ENCODE measurements around the gene EEPD1. TPM values are rescaled to one million over a fixed set of nuclear protein-coding genes. Genes with fewer than 3 reads are reported as not detected.

Gene EEPD1
- total and polyA plus RNA-seq, 2 donors, result 9.7 to 18.4 TPM

- DNase-seq (ENCODE audit: extremely low spot score), result peak; percentile 88
- no peak overlapping the region for H3K27ac ChIP-seq (ENCODE audit: low read depth)
- peaks cover 1% of the 10 kb centered on the region for H3K4me1 ChIP-seq (ENCODE audit: insufficient read depth)
- H3K4me3 ChIP-seq (ENCODE audit: low read depth, low read length), result no peak overlapping the region
- no peaks in the 10 kb centered on the region for H3K36me3 ChIP-seq (ENCODE audit: insufficient read depth)
- WGBS, result 27% methylated on average over 7 of the region's 7 CpGs
These were observed 125.6 kb downstream of the EEPD1 start for GRCh38 chr7:36278620-36279172.

GRCh38 chr7:36279200-36279925 lies 126.3 kb downstream of the EEPD1 start:
- Histone ChIP-seq H3K4me3 (ENCODE audit: low read depth, low read length) (no peak overlapping the region), H3K4me1 (ENCODE audit: insufficient read depth) (peaks cover 1% of the 10 kb centered on the region), H3K27ac (ENCODE audit: low read depth) (no peak overlapping the region), H3K36me3 (ENCODE audit: insufficient read depth) (no peaks in the 10 kb centered on the region)
- DNase-seq (ENCODE audit: extremely low spot score), result no peak
- 87% methylated on average over 9 of the region's 9 CpGs for WGBS

GRCh38 chr7:36279926-36280315 lies 126.9 kb downstream of the EEPD1 start:
- H3K4me3 ChIP-seq (ENCODE audit: low read depth, low read length), result no peak overlapping the region
- peaks cover 1% of the 10 kb centered on the region for H3K4me1 ChIP-seq (ENCODE audit: insufficient read depth)
- H3K36me3 ChIP-seq (ENCODE audit: insufficient read depth), result no peaks in the 10 kb centered on the region
- no peak for DNase-seq (ENCODE audit: extremely low spot score)
- H3K27ac ChIP-seq (ENCODE audit: low read depth), result no peak overlapping the region
- 97% methylated on average over 9 of the region's 9 CpGs for WGBS

DNA sequence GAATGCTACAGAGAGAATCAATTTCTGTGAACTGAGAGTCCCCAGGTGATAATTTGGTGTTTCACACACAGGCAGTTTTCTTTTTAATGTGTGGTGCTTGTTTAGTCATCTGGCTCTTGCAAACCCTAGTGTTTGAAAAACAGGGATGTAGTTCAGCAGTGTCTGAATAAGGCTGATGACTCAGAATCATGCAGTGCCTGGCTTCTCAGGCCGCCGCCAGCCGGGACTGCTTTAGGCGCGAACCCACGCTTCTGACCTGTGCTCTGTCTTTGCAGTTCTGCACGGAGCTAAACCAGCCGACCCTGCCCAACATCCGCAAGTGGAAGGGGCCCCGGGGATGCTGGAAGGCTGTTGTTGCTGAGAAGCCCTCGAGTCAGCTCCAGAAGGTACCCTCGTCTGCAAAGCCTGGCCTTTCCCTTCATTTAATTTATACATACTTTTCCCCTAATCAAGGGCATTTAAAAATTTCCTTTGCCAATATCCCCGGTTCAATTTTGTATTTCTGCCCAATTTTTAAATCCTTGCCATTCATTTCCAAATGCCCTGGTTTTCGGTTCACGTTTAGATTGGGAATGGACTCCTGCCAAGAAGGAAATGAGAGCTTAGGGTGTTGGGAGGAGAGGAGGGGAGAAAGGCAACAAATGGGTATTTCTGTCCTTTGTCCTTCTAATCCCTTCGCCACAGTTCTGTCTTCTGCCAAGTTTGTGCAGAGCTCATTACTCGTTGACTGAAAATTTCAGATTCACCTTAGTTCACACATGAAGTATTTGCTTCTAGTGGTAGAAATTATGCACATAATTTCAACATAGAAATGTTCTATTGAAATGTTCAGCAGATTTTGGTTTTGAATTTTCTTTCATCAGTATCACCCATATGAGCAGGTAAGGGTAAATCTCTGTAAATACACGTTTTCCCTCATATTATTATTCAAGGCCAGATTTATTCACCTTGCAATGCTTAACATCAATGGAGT lies 128.1 kb downstream of the EEPD1 start:
- peak overlapping the region; percentile 53 for H3K27ac ChIP-seq (ENCODE audit: low read depth)
- H3K4me1 ChIP-seq (ENCODE audit: insufficient read depth), result peaks cover 1% of the 10 kb centered on the region
- 15% methylated on average over 18 of the region's 18 CpGs for WGBS
- H3K4me3 ChIP-seq (ENCODE audit: low read depth, low read length), result no peak overlapping the region
- DNase-seq (ENCODE audit: extremely low spot score), result no peak
- no peaks in the 10 kb centered on the region for H3K36me3 ChIP-seq (ENCODE audit: insufficient read depth)

DNA sequence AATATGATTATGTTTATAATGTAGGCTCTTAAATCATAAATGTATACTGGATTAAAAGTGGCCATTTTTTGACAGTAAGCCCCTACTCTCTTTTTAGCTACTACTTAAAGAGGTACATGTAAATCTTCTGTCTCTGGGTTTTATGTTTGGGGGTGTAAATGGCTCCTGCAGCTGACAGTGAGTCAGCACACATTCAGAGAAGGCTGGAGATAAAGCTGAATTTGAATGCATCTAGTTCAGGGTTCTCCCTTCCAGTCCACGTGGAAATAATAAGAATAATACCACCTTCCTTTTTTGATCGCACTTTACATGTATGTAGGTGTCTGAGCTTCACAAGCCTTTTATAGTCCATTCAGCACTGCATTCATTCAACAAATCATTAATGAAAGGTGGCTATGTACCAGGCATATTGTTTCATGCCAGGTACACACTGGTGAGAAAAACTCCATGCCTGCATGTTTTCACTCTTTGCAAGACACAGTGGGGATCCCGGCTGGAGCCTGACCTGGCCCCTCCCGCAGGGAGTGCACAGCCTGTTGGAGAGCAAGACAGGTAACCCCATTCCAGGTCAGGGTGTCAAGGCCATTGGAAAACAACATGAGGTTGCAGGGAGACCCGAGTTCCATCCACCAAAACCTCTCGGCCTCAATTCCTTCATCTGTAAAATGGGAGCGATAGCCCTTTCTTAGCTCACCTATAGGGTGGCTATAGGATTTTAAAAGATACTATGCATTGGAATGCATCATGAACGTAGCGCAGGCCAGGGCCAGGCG lies 129.1 kb downstream of the EEPD1 start:
- Histone ChIP-seq H3K27ac (ENCODE audit: low read depth) (no peak overlapping the region), H3K4me1 (ENCODE audit: insufficient read depth) (no peaks in the 10 kb centered on the region), H3K4me3 (ENCODE audit: low read depth, low read length) (no peak overlapping the region), H3K36me3 (ENCODE audit: insufficient read depth) (no peaks in the 10 kb centered on the region)
- DNase-seq (ENCODE audit: extremely low spot score), result no peak
- WGBS, result 90% methylated on average over 10 of the region's 10 CpGs

DNA sequence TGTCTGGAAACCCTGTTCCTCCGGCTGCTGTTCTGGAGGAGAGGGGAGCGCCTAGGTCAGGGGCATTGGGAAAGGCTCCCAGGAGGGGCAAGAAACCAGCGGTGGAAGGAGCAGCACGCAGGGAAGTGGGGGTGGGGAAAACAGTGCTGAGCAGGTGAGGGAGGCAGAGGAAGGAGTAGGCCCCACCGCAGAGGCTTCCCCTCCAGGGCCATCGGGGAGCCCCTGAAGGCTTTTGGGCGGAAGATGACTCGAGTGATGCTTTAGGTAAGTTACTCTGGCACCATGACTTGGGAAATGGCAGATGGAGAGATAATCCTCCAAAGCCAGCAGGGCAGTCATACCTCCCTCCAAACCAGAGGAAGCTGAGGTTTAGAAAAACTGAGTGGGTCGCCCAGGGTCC lies 130.1 kb downstream of the EEPD1 start:
- no peaks in the 10 kb centered on the region for H3K36me3 ChIP-seq (ENCODE audit: insufficient read depth)
- no peaks in the 10 kb centered on the region for H3K4me1 ChIP-seq (ENCODE audit: insufficient read depth)
- no peak overlapping the region for H3K27ac ChIP-seq (ENCODE audit: low read depth)
- no peak for DNase-seq (ENCODE audit: extremely low spot score)
- 91% methylated on average over 9 of the region's 9 CpGs for WGBS
- H3K4me3 ChIP-seq (ENCODE audit: low read depth, low read length), result no peak overlapping the region

DNA sequence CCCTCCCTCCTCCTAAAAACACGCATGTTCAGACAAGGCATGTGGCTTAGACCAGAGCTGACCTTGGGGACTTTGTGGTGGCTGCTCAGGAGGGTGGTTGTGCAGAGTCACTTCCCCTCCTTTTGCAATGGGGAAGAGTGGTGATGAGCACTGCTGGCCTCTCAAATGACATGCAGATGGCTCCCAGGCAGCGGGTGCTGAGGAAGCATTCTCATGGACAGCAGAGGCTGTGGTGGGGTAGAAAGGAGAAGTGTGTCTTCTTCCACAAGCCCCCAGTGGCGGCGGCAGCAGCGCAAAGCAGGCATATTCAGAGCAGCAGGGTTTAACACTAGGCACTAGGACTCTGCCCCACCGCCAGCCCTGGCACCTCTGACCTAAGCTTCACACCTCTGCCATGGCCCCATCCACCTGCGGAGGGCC lies 130.7 kb downstream of the EEPD1 start:
- H3K27ac ChIP-seq (ENCODE audit: low read depth), result no peak overlapping the region
- DNase-seq (ENCODE audit: extremely low spot score), result no peak
- 91% methylated on average over 7 of the region's 7 CpGs for WGBS
- no peak overlapping the region for H3K4me3 ChIP-seq (ENCODE audit: low read depth, low read length)
- H3K4me1 ChIP-seq (ENCODE audit: insufficient read depth), result no peaks in the 10 kb centered on the region
- no peaks in the 10 kb centered on the region for H3K36me3 ChIP-seq (ENCODE audit: insufficient read depth)

GRCh38 chr7:36284456-36285090 lies 131.5 kb downstream of the EEPD1 start:
- no peak for DNase-seq (ENCODE audit: extremely low spot score)
- H3K4me1 ChIP-seq (ENCODE audit: insufficient read depth), result no peaks in the 10 kb centered on the region

GRCh38 chr7:36285276-36285675 lies 132.2 kb downstream of the EEPD1 start:
- no peaks in the 10 kb centered on the region for H3K36me3 ChIP-seq (ENCODE audit: insufficient read depth)
- 86% methylated on average over 9 of the region's 9 CpGs for WGBS
- no peak overlapping the region for H3K27ac ChIP-seq (ENCODE audit: low read depth)
- H3K4me1 ChIP-seq (ENCODE audit: insufficient read depth), result no peaks in the 10 kb centered on the region
- no peak for DNase-seq (ENCODE audit: extremely low spot score)
- no peak overlapping the region for H3K4me3 ChIP-seq (ENCODE audit: low read depth, low read length)

More at GRCh38 chr7:36284456-36285090, 131.5 kb downstream of the EEPD1 start:
- H3K4me3 ChIP-seq (ENCODE audit: low read depth, low read length), result no peak overlapping the region
- H3K36me3 ChIP-seq (ENCODE audit: insufficient read depth), result no peaks in the 10 kb centered on the region
- H3K27ac ChIP-seq (ENCODE audit: low read depth), result no peak overlapping the region
- 94% methylated on average over 19 of the region's 19 CpGs for WGBS

DNA sequence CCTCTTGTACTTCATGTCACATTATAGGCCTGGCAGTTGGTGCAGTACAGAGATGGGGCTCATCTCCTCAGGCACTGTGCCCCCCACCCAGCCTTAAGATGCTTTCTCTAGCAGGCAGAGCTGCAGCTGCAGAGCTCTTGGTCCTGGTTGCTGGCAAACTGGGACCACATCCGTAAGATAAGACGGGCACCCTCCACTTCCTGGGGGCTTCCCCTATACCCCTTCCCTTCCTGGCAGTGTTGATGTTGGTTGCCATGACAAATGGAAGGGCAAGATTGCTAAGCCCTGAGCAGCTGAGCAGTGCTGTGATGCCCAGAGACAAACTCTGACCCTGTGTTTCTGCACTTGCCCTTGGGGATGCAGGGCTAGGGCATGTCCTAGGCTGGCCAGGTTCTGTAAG lies 133.2 kb downstream of the EEPD1 start:
- H3K36me3 ChIP-seq (ENCODE audit: insufficient read depth), result no peaks in the 10 kb centered on the region
- H3K4me1 ChIP-seq (ENCODE audit: insufficient read depth), result no peaks in the 10 kb centered on the region
- no peak overlapping the region for H3K27ac ChIP-seq (ENCODE audit: low read depth)
- no peak overlapping the region for H3K4me3 ChIP-seq (ENCODE audit: low read depth, low read length)
- 86% methylated on average over 2 of the region's 2 CpGs for WGBS
- DNase-seq (ENCODE audit: extremely low spot score), result no peak

GRCh38 chr7:36286688-36287087 lies 133.6 kb downstream of the EEPD1 start:
- H3K4me3 ChIP-seq (ENCODE audit: low read depth, low read length), result no peak overlapping the region
- DNase-seq (ENCODE audit: extremely low spot score), result no peak
- no peaks in the 10 kb centered on the region for H3K36me3 ChIP-seq (ENCODE audit: insufficient read depth)
- 93% methylated on average over 4 of the region's 4 CpGs for WGBS
- H3K27ac ChIP-seq (ENCODE audit: low read depth), result no peak overlapping the region
- H3K4me1 ChIP-seq (ENCODE audit: insufficient read depth), result no peaks in the 10 kb centered on the region

DNA sequence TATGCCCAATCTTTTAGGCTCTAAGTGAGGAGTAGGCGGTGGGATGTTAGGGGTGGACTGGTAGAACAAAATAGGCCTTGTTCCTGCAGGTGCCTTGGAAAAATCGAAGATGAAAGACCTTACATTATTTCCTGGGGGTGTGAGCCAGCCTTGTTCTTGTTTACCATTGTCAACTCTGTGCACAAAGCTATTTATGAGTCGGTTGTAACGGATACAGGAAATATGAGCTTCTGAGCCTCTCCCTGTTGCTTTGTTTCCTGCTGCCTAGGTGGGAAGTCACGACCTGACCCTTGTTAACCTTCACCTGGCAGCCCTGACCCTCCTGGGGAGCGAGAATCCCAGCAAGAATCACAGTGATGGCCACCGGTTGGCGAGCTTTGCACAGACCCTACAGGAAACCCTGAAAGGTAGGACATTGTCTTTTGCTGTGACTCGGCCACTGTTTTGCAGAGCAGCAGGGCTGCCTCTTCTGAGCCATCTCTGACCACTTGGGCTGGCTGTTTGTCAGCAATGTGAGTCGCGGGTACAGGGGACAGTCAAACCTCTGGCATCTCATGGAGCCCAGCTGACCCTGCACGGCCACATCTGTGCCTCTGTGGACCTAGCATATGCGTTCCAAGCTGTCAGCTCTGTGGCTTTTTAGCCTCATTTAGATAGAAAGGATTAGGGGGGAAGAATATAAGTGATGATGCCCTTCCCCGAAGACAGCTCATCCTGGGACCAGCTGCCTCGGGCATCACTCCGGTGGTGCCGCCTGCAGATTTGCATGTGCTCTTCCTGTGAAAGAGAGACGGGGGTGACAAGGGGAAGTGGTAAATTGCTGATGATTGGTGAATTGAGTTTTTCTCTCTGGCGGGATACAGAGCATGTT lies 134.6 kb downstream of the EEPD1 start:
- H3K27ac ChIP-seq (ENCODE audit: low read depth), result no peak overlapping the region
- DNase-seq (ENCODE audit: extremely low spot score), result no peak
- 69% methylated on average over 19 of the region's 19 CpGs for WGBS
- H3K36me3 ChIP-seq (ENCODE audit: insufficient read depth), result no peaks in the 10 kb centered on the region
- no peak overlapping the region for H3K4me3 ChIP-seq (ENCODE audit: low read depth, low read length)
- H3K4me1 ChIP-seq (ENCODE audit: insufficient read depth), result peaks cover 2% of the 10 kb centered on the region

Measured in urinary bladder (tissue), 4 donors.